H9 (cell line): ENCODE data around the gene FAT1. TPM values are rescaled to one million over a fixed set of nuclear protein-coding genes. Genes with fewer than 3 reads are reported as not detected.

ENCODE experiments used
- DNase-seq: peaks from one replicate; pipeline ENCODE4 v3.0.0-alpha.2; 2017
- H2AFZ ChIP-seq: one replicate; pipeline ENCODE4 v1.6.1; 2013; ENCODE audit warnings: mild to moderate bottlenecking, low read length, control low read depth, moderate library complexity
- H2AK5ac ChIP-seq: 2 replicates; pipeline ENCODE4 v1.6.1; 2013; ENCODE audit warnings: low read length, control low read depth, mixed read lengths; ENCODE audit not compliant: insufficient read length
- H2BK120ac ChIP-seq: one replicate; pipeline ENCODE4 v1.6.1; 2013; ENCODE audit warnings: low read depth, mild to moderate bottlenecking, low read length, control low read depth, inconsistent platforms; ENCODE audit not compliant: poor library complexity, severe bottlenecking
- H2BK12ac ChIP-seq: 2 replicates; pipeline ENCODE4 v1.6.1; 2013; ENCODE audit warnings: low read length, control low read depth, mixed read lengths, low read depth; ENCODE audit not compliant: insufficient read length
- H2BK15ac ChIP-seq: 2 replicates; pipeline ENCODE4 v1.6.1; 2013; ENCODE audit warnings: low read depth, low read length, control low read depth
- H2BK20ac ChIP-seq: one replicate; pipeline ENCODE4 v1.6.1; 2013; ENCODE audit warnings: low read depth, mild to moderate bottlenecking, low read length, control low read depth, inconsistent platforms; ENCODE audit not compliant: poor library complexity, severe bottlenecking
- H2BK5ac ChIP-seq: 2 replicates; pipeline ENCODE4 v1.6.1; 2013; ENCODE audit warnings: low read length, control low read depth, mixed read lengths; ENCODE audit not compliant: insufficient read length
- H3K14ac ChIP-seq: 2 replicates; pipeline ENCODE4 v1.6.1; 2013; ENCODE audit warnings: low read length, control low read depth; ENCODE audit not compliant: insufficient read depth
- H3K18ac ChIP-seq: 2 replicates; pipeline ENCODE4 v1.6.1; 2013; ENCODE audit warnings: low read depth, mild to moderate bottlenecking, mixed read lengths, low read length, control low read depth; ENCODE audit not compliant: insufficient read length
- H3K23ac ChIP-seq: 2 replicates; pipeline ENCODE4 v1.6.1; 2013; ENCODE audit warnings: low read length, control low read depth, mixed read lengths, low read depth; ENCODE audit not compliant: insufficient read length
- H3K23me2 ChIP-seq: 2 replicates; pipeline ENCODE4 v1.6.1; 2013; ENCODE audit warnings: low read depth, mild to moderate bottlenecking, mixed read lengths, low read length, control low read depth; ENCODE audit not compliant: insufficient read length, poor library complexity, severe bottlenecking
- H3K27ac ChIP-seq: 2 replicates; pipeline ENCODE4 v1.5.1; 2013; ENCODE audit warnings: low read length, control low read depth, mixed read lengths, low read depth; ENCODE audit not compliant: insufficient read length
- H3K27me3 ChIP-seq: 2 replicates; pipeline ENCODE4 v1.6.1; 2013; ENCODE audit warnings: low read length, control low read depth, inconsistent platforms; ENCODE audit not compliant: insufficient read depth
- H3K4ac ChIP-seq: 2 replicates; pipeline ENCODE4 v1.6.1; 2013; ENCODE audit warnings: low read depth, mild to moderate bottlenecking, control low read depth, inconsistent platforms, low read length, moderate library complexity
- H3K4me1 ChIP-seq: 2 replicates; pipeline ENCODE4 v1.6.1; 2013; ENCODE audit warnings: low read length, control low read depth, inconsistent platforms; ENCODE audit not compliant: insufficient read depth
- H3K4me2 ChIP-seq: 2 replicates; pipeline ENCODE4 v1.6.1; 2013; ENCODE audit warnings: low read length, control low read depth, mixed read lengths; ENCODE audit not compliant: insufficient read length, insufficient read depth
- H3K56ac ChIP-seq: 2 replicates; pipeline ENCODE4 v1.6.1; 2013; ENCODE audit warnings: low read depth, mild to moderate bottlenecking, mixed read lengths, low read length, control low read depth; ENCODE audit not compliant: insufficient read length
- H3K79me1 ChIP-seq: 2 replicates; pipeline ENCODE4 v1.6.1; 2013; ENCODE audit warnings: low read depth, mild to moderate bottlenecking, moderate library complexity, low read length, control low read depth, inconsistent platforms; ENCODE audit not compliant: insufficient read depth, poor library complexity, severe bottlenecking
- H3K79me2 ChIP-seq: 2 replicates; pipeline ENCODE4 v1.6.1; 2013; ENCODE audit warnings: low read length, control low read depth, inconsistent platforms; ENCODE audit not compliant: insufficient read depth
- H3K9ac ChIP-seq: 2 replicates; pipeline ENCODE4 v1.6.1; 2013; ENCODE audit warnings: low read length, control low read depth, mixed read lengths; ENCODE audit not compliant: insufficient read length; ENCODE audit errors: extremely low read depth
- H3K9me3 ChIP-seq: one replicate; pipeline ENCODE4 v1.6.1; 2013; ENCODE audit warnings: low read depth, low read length, inconsistent platforms; ENCODE audit not compliant: control insufficient read depth
- H3T11ph ChIP-seq: one replicate; pipeline ENCODE4 v1.6.1; 2013; ENCODE audit warnings: mild to moderate bottlenecking, low read length, control low read depth, inconsistent platforms
- H4K20me1 ChIP-seq: one replicate; pipeline ENCODE4 v1.6.1; 2013; ENCODE audit not compliant: control insufficient read depth, insufficient read length, insufficient read depth
- H4K5ac ChIP-seq: 2 replicates; pipeline ENCODE4 v1.6.1; 2013; ENCODE audit warnings: low read depth, mild to moderate bottlenecking, mixed read lengths, low read length, control low read depth; ENCODE audit not compliant: insufficient read length
- H4K8ac ChIP-seq: replicated peaks from 2 replicates; pipeline ENCODE4 v1.6.1; 2013; ENCODE audit warnings: low read length, control low read depth, mixed read lengths, low read depth; ENCODE audit not compliant: insufficient read length
- H4K91ac ChIP-seq: 2 replicates; pipeline ENCODE4 v1.6.1; 2013; ENCODE audit warnings: low read depth, mild to moderate bottlenecking, moderate library complexity, mixed read lengths, low read length, control low read depth; ENCODE audit not compliant: insufficient read length
- H3K27ac Mint-ChIP-seq, 3 experiments: 2 replicates in 2 of 3; 3 replicates in 1 of 3; pipeline ENCODE4 v1.8.0; 2020 to 2021; ENCODE audit warnings: mixed read lengths in 3 of 3, mild to moderate bottlenecking in 1 of 3, moderate library complexity in 1 of 3
- H3K27me3 Mint-ChIP-seq: 2 replicates; pipeline ENCODE4 v1.8.0; 2021; ENCODE audit warnings: low read depth, mild to moderate bottlenecking, moderate library complexity, mixed read lengths
- H3K36me3 Mint-ChIP-seq, 3 experiments: 2 replicates in 2 of 3; 3 replicates in 1 of 3; pipeline ENCODE4 v1.8.0; 2020 to 2021; ENCODE audit warnings: low read depth in 3 of 3, mixed read lengths in 3 of 3; ENCODE audit not compliant: insufficient read depth in 1 of 3
- H3K4me1 Mint-ChIP-seq, 2 experiments: 2 replicates each; pipeline ENCODE4 v1.8.0; 2020; ENCODE audit warnings: mixed read lengths in 2 of 2
- H3K4me3 Mint-ChIP-seq, 2 experiments: 2 replicates in 1 of 2; 3 replicates in 1 of 2; pipeline ENCODE4 v1.8.0; 2020 to 2021; ENCODE audit warnings: mild to moderate bottlenecking in 2 of 2, mixed read lengths in 2 of 2, moderate library complexity in 1 of 2
- H3K9me3 Mint-ChIP-seq, 2 experiments: 2 replicates in 1 of 2; 3 replicates in 1 of 2; pipeline ENCODE4 v1.8.0; 2020; ENCODE audit warnings: mild to moderate bottlenecking in 2 of 2, mixed read lengths in 2 of 2, moderate library complexity in 1 of 2
- CTCF ChIP-seq: fragments of 200-600 bp; sonication (generic); conservative IDR thresholded peaks from 3 replicates; pipeline ENCODE4 v1.8.0; 2021; ENCODE audit warnings: antibody characterized with exemption, mild to moderate bottlenecking
- whole genome bisulfite sequencing: extraction: QIAGEN DNeasy Blood & Tissue Kit; methylation state at CpG from one replicate; pipeline ENCODE4 v1.1.7; 2013; ENCODE audit warnings: missing lambda C conversion rate, low lambda C conversion rate, mixed read lengths; ENCODE audit not compliant: insufficient read length; ENCODE audit errors: extremely low coverage; 5-methylcytosine and 5-hydroxymethylcytosine counted together
- total RNA-seq: library from RNA; stranded (reverse); gene quantifications from 2 replicates; pipeline ENCODE4 v1.2.1, GENCODE V29; 2021

Gene FAT1
- total RNA-seq, 1 experiment from 2014 or later: 173 TPM

- H3K9me3 ChIP-seq: no peaks in the 10 kb centered on the region
- no peak overlapping the region for H4K8ac ChIP-seq
- no peak overlapping the region for H3K4ac ChIP-seq
- no peak overlapping the region for H2BK120ac ChIP-seq
- H2AFZ ChIP-seq: no peak overlapping the region
- no peak overlapping the region for H2BK15ac ChIP-seq
- H4K20me1 ChIP-seq: no peaks in the 10 kb centered on the region
- no peak overlapping the region for H4K91ac ChIP-seq
- no peak overlapping the region for H3T11ph ChIP-seq
- no CpG with 5 or more reads among the region's 9 CpGs for WGBS
- H3K79me1 ChIP-seq: no peaks in the 10 kb centered on the region
- no peak overlapping the region for H3K56ac ChIP-seq
- H3K27me3 ChIP-seq: no peaks in the 10 kb centered on the region
- H2BK12ac ChIP-seq: no peak overlapping the region
- H3K23ac ChIP-seq: no peak overlapping the region
- no peak overlapping the region for H4K5ac ChIP-seq
- Mint-ChIP-seq H3K27me3 (no peaks in the 10 kb centered on the region), H3K9me3 (no peaks in the 10 kb centered on the region), H3K4me3 (no peak overlapping the region), H3K27ac (no peak overlapping the region), H3K4me1 (peaks cover 3 to 4% of the 10 kb centered on the region in 2 experiments; a peak in 1 of 4 replicates), H3K36me3 (no peaks in the 10 kb centered on the region)
- H2BK20ac ChIP-seq: no peak overlapping the region
- H3K4me2 ChIP-seq: no peak overlapping the region
- H3K9ac ChIP-seq: no peak overlapping the region
- TF ChIP-seq CTCF: no peak
- H2BK5ac ChIP-seq: no peak overlapping the region
- H3K23me2 ChIP-seq: no peaks in the 10 kb centered on the region
- H3K79me2 ChIP-seq: no peaks in the 10 kb centered on the region
- H3K27ac ChIP-seq: no peak overlapping the region
- no peak overlapping the region for H2AK5ac ChIP-seq
- no peaks in the 10 kb centered on the region for H3K4me1 ChIP-seq
- H3K18ac ChIP-seq: no peak overlapping the region
- H3K14ac ChIP-seq: no peak overlapping the region
- DNase-seq: no peak
Measured at GRCh38 chr4:186739317-186739716, 15.7 kb upstream of the FAT1 start.
